GDM1 (cell line): ENCODE results near the gene BLOC1S5.

Experiments
- DNase-seq: peaks from one replicate; lab custom pipeline; 2025; lab: John Stamatoyannopoulos, UW

The BLOC1S5 gene, protein sequence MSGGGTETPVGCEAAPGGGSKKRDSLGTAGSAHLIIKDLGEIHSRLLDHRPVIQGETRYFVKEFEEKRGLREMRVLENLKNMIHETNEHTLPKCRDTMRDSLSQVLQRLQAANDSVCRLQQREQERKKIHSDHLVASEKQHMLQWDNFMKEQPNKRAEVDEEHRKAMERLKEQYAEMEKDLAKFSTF

DNA sequence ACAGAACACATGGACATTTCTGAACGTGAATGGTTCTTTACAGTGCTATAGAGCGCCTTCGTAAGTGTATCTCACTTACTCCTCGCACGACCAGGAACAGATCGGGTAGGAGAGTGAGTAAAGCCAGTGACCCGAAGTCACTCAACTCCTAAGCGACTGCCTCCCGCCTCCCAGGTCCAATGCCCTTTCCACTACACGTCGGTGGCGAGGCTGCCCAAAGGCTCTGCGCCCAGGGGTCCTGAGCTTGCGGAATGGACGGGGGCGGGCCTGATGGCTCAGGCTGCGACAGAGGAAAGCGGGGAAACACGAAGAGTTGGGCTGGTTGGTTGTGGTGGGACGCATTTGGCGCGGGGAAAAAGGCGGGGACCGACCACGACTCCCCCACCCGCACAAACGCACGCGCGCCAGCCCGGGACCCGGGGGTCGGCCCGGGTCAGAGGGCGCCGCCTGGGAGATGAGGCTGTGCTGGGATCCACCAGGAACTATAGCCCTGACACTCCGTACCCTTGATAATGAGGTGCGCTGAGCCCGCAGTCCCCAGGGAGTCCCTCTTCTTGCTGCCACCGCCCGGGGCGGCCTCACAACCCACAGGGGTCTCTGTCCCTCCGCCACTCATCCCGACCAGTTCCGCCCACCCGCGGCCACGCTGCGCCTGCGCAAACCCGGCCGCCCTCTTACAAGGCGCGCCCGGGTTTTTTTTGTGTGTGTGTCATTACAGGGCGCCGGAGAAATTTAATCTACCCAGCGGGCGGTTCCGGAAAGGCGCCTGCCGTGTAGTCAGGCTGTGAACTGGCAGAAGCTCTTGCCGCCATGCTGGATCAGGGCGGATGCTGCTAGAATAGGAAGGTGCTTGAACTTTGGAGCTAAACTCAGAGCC lies at the start of gene BLOC1S5:
Gene BLOC1S5, minus strand, starts transcription at position 629 of the 877 bp plus-strand sequence. Its CDS starts 13 bp downstream, at position 616.
- peak; percentile 92 for DNase-seq

DNA sequence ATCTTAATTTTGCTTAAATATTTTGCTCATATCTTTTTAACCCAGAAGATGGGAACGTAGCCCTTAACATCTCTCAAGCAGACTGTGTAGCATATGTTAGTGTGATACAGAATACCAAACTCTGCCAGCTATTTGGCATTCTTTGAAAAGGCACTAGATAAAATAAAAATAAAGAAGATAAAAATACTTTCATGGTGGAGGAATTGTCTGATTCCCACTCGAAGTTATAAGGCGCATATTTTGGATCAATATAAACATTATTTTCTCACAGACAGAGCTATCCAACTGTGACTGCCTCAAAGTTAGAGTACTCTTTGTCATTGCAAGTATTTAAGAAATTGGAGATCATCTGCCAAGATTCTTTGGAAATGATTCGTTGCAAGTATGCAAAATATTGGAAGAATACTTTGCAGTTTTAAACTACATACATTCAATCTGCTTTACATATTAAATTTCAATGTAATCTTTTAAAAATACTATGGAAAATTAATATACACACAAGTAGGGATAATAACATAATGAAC lies 49.0 kb upstream of the BLOC1S5 start:
- DNase-seq: no peak

DNA sequence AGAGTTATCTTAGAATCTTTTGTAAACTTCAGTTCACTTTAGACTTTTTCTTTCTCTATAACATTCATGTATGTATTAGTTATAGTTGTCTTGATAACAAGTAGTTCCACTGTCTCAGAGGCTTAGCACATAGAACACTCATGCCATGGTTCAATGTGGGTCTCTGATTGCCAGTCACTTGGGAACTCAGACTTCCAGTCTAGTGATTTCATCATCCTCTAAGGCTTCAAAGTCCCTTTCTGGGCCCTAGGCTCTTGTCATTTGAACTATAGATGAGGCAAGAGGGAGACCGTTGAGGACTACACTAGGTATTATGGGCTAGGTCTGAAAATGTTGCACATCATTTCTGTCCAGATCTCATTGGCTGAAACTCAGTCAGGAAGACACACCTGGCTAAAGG lies 46.5 kb upstream of the BLOC1S5 start:
- DNase-seq: no peak

DNA sequence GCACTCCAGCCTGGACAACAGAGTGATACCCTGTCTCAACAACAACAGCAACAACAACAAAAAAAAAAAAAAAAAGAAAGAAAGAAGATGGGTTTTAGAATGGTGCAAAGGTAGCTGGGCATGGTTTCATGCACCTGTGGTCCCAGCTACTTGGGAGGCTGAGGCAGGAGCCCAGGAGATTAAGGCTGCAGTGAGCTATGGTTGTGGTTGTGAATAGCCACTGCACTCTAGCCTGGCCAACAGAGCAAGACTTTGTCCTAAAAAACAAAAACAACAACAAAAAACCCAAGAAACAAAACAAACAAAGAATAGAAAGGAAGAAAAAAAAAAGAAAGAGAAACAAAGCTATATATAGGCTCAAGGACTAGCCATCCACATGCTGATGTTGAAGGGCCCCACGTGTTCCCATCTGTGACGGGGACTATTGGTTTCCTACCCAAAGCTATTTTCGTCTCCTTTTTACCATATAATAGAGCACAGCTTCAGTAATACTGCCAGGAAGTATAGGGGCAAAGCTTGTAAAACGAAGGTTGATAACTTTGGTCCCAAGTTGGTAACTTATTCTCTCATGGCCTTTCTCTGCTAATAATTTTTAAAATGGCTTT lies 46.0 kb upstream of the BLOC1S5 start:
- DNase-seq: no peak

DNA sequence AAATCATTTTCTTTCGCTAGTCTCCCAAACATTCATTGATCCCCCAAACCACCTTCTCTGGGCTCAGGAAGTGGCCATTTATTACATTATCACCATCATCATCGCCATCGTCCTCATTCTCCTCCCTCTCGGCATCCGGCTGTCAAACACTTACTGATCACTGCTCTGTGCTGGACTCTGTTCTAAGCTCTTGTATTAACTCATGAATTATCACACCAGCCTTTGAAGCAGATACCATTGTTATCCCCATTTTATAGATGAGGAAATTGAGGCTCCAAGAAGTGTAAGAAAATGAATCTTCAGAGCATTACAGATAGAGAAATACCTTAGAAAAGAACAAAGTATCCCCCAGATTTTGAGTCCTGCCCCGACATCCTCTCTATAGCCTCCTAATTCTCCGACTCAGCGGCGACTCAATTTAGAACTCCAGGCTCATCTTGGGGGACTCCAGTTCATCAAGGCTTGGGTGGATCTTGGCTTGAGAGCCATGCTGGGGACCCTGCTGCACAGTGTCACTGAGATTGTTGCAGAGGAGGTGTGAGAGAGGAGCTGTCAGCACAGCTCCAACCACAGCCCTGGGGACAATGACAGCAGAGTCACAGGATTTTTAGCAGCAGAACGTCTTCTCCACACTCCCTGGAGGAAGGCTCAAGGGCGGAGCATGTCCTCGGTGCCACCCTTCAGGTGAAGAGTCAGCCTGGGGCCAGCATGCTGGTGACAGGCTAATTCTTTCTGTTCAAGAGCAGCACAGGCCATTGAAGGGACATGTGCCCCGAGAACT lies 44.8 kb upstream of the BLOC1S5 start:
- no peak for DNase-seq

DNA sequence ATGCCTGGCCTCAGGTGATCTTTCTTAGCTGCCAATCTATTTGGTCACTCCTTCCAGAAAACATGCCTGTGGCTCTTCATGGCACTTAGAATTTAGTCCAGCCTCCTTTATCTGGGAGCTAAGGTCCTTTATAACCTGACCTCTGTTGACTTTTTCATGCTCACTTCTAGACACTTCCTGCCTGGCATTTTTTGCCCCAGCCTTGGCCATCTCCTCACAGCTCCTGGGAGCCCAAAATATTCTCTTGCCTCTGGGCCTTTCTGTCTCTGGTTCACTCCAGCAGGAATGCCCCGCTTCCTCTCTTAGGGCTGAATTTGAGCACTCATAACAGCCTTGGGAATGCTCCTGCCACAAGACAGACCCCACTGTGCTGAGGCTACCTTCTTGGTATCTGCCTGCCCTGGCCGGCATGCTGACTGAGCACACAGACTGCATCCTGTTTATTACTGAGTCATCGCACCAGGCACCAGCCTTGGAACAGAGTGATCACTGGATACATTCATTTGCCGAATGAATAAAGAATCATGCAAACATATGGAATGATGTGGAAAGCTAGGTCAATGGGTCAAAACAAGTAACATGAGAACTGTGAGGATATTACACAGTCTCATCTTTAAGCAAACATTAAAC lies 44.0 kb upstream of the BLOC1S5 start:
- no peak for DNase-seq

DNA sequence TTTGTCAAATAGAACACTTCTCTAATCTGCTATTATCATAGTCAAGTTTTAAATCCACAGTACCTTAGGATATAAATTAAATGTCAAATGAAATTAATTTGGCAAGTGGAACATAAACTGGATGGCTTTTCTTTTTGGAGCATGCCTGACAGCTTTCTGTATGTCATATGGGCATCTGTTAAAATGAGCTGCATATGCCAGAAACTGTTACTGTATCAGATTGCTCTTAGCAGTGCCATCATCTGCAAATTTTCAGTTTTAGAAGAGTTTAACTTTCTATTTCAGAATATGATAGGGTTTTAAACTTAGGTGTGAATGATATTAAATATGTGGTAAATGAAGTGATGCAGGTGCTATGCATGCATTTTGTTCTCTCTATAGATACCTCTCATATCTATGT lies 41.6 kb upstream of the BLOC1S5 start:
- DNase-seq: no peak

DNA sequence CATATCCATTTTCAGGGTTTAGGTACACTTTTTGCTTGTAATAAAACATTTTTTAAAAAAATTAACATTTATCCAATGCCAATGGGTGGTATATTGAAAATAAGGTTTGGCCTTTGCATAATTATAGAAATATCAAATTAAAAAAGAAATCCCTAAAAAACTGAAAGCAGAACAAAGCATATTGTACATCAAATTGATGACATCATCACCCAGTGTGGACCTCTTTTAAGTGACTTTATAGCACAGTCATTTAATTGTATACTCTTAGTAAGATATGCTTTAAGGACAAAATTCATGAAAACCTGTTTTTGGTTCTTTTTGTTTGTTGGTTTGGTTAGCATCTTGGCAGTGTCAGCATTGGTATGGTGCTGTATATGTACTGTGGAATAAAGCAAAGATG lies 39.5 kb upstream of the BLOC1S5 start:
- no peak for DNase-seq

DNA sequence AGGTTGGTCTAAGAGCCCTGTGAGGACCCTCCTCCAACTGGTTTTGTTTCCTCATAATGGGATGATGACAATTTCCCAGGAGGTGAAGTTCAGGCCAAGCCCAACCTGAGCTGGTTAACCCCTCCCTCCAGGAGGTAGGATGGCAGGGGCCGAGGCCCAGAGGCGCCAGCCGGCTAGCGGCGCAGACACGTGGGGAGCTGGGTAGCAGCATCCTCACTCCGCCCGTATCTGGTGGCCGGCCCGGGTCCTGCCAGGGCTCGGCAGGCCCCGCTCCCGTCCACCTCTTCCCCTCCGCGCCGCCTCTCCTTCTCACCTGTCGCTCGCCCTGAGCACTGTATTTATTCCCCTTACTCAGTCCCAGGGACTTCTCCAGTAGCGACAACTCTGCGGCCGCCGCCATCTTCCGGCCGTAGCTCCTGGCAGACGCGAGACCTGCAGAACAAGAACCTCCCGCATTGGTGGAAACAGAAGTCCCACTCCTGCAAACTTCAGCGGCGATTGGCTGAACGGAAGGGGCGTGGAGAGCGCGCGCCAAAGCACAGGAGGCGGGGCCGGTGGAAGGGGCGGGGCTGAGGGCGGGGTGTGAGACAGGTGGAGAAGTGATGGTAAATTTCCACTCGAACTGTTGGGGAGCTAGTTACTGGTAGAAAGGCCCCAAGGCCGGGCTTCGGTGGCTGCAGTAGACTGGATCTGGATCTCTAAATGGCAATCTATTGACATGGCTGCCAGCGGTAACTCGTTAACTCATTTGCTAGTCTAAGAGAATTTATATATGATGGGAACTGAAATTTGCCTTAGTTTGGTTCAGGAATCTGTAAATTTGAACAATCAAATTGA lies 38.2 kb upstream of the BLOC1S5 start, which contains the start of gene EEF1E1:
Gene EEF1E1, minus strand, starts transcription at position 427 of the 837 bp plus-strand sequence. Its CDS starts 27 bp downstream, at position 400.
- peak; percentile 86 for DNase-seq

DNA sequence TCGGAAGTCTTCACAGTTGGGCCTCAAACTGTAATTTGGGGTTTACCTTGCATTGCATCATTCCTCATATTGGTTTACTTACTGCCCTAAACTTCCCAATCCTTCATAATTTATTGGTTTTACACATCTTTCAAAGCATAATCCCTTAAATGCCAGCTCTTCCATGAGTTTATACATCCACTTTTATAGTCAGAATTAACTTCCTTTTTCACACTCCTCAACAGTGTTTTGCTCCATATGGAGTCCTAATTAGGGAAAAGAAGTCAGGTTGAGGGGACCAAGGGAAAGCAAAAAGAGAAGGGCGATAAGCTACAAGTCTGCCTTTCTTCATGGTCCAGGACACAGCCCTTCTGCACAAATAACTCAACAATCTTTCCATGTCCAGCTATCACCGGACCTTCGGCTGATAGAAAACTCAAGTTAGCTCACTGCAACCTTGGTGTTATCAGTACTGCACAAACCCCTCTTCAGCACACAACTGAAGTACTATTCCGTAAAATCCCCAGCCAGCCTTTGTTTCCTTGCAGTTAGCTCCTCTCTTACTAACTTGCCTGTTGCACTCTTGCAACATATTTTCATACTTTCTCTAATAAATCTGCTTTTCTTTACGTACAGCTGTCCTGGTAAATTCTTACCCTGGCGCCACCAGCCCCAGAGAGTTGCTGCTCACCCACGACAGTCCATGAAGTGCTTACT lies 36.1 kb upstream of the BLOC1S5 start:
- DNase-seq: no peak

DNA sequence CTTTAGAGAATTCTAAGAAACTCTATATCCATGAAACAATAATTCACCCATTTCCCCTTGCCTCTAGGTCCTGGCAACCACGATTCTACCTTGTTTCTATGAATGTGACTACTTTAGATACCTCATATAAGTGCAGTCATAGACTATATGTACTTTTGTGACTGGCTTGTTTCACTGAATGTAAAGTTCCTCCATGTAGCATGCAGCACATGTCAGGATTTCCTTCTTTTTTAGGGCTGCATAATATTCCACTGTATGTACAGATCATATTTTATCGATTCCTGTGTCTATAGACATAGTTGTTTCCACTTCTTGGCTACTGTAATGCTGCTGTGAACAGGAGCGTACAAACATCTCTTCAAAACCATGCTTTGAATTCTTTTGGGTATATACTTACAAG lies 26.5 kb upstream of the BLOC1S5 start:
- DNase-seq: no peak

DNA sequence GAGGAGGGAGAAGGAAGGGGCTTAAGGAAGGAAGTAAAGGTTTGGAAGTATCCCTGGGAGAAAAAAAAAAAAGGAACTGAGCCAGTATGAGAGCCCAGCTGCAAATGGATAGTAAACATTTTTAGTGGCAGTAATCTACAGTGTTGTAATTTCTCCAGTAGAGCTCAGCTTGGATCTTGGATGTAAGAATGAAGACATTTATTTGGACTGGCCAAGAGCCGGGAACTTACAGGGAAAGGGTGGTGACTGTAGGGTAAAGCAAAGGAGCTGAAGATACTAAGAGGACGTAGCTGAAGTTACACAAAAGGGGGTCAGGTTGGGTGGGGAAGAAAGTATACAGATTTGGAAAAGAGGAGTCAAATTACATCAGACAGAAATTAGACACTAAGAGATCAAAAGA lies 24.7 kb upstream of the BLOC1S5 start:
- no peak for DNase-seq

DNA sequence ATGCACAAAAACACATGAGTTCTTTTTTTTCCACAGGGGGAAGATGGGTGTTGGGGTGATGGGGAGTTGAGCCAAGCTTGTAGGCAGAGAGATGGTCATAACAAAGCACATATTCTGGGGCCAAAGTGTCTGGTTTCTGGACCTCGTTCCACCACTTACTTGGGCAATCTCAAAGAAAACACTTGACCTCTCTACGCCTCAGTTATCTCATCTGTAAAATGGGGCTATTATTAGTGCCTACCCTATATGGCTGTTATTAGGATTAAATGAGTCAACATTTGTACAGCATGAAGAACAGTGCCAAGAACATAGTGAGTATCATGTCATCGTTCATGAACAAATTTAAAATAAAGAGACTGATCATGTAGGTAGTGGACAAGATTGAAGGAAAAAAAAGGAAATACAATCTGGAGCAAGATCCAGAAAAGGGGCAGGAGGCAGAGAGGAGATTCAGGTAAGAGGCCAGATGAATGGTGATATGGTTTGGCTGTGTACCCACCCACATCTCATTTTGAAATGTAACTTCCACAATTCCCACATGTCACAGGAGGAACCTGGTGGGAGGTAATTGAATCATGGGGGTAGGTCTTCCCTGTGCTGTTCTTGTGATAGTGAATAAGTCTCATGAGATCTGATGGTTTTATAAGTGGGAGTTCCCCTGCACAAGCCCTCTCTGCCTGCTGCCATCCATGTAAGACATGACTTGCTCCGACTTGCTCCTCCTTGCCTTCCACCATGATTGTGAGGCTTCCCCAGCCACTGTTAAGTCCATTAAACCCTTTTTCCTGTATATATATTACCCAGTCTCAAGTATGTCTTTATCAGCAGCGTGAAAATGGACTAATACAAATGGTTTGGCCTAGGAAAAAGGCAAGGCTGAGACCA lies 23.9 kb upstream of the BLOC1S5 start:
- no peak for DNase-seq

DNA sequence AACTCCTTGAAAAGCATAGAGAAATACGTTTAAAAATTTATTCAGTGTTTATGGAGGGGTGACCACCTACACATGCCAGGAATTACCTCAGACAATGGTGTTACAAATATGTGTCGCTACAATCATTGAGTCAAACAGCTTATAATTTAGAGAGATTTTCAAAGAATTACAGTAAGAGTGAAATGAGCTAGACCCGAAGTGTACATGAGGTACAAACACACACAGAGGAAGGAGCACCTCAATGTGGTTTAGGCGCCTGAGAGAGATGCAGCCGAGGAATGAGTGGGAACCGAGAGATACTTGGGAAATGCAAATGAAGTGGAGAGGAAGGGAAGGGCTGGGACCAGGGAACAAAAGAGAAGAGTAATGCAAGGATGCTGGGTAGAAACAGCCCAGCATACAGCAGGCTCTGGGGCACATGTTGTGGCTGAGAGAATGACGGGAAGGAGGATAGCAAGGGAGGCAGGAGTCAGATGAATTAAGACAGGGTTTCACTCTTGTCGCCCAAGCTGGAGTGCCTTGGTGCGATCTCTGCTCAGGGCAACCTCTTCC lies 22.6 kb upstream of the BLOC1S5 start:
- DNase-seq: no peak

DNA sequence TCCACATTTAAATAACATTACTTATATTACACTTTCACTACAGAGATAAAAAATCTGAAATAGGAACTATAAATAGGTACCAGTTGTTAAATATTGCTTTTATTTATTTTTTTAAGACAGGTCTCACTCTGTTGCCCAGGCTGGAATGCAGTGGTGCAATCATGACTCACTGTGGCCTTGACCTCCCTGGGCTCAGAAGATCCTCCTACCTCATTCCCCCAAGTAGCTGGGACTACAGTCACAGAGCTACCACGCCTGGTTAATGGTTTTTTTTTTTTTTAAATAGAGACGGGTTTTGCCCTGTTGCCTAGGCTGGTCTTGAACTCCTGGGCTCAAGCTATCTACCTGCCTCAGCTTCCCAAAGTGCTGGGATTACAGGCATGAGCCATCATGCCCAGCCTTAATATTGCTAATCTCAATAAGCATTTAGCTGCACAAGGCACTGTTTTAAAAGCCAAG lies 20.9 kb upstream of the BLOC1S5 start:
- no peak for DNase-seq

DNA sequence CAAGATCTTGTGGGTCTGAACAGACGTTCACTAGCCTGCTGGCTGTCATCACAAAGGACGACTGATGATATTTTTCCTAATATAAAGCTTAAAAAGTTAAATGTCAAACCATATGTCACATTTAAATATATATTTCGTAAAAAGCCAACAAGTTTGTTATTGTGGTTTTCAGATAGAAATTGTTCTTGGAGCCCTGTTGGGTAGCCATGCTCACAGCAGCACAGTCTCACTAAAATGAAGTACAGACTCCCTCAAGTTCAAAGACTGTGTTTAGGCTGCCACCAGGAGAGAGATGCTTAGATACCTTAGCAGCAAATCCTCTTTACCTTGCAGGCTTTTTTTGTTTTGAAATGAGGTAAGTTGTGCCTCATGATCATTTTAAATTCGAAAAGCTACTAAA lies 20.4 kb upstream of the BLOC1S5 start:
- DNase-seq: no peak

DNA sequence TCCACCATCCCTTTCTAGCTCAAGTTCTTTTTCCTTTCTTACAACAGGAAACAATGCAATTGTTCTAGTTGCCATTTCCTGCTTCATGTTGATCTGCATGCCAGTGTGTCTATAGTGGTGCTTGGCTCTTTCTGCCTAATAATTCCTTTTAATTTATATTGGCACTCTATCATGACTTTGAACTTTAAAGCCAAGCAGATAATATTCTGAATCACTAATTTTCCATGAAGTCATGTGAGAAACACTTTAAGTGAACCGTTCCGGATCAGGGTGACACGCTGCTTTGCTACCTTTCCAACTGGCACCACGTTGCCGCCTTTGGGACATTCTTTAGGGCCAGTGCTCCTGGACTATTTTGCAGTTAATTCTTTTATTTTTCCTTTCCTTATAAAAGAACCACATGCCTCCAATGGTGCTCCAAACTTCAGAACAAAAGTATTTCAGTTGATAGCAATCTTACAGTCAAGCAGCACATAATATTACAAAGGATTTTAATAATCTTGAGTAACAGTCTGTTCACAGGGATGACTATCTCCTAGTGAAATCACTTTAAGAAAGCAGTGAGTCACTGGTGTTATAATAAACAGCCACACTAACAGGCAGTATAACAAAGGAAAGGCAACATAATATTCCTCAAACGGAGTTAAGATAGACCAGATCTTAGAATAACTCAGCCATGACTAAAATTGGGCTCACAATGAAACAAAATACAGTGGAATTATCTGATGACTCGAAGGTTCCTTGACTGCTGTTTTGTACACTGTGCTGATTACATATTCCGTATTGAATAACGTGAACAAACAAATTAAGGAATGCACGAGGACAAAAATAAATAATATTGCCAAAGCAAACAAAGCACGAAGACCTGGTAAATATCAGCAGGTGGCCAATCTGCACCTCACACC lies 19.0 kb upstream of the BLOC1S5 start:
- no peak for DNase-seq
